ENCODE results near the gene CES3.

The CES3 gene

GRCh38 chr16:66937725-66938337, 23.2 kb upstream of the CES3 start:
- Histone ChIP-seq H2BK120ac (ENCODE audit: low read depth, low read length) (no peak overlapping the region), H3K36me3 (ENCODE audit: control insufficient read depth in 1 of 2, insufficient read depth in 2 of 2, low read depth in 1 of 2, low read length in 2 of 2) (peaks cover 51 to 60% of the 10 kb centered on the region in 2 experiments), H3K4me1 (ENCODE audit: control insufficient read depth, insufficient read depth, low read depth, low read length) (peaks cover 19% of the 10 kb centered on the region), H3K27ac (ENCODE audit: low read length, poor library complexity, severe bottlenecking) (no peak overlapping the region), H3K9me3 (ENCODE audit: control insufficient read depth, low read length) (no peaks in the 10 kb centered on the region), H3K4me2 (ENCODE audit: low read length, poor library complexity, severe bottlenecking) (no peak overlapping the region), H2BK5ac (ENCODE audit: low read depth, low read length, poor library complexity, severe bottlenecking) (no peak overlapping the region), H3K79me1 (replicated peaks; ENCODE audit: low read length, poor library complexity, severe bottlenecking) (peaks cover 42% of the 10 kb centered on the region), H4K8ac (ENCODE audit: low read length) (no peak overlapping the region), H2AFZ (ENCODE audit: low read depth, low read length) (no peak overlapping the region), H3K4ac (ENCODE audit: low read depth in 1 of 2, low read length in 2 of 2) (no peak overlapping the region), H4K91ac (ENCODE audit: low read length) (no peak overlapping the region), H2BK15ac (ENCODE audit: low read depth, poor library complexity, severe bottlenecking) (no peak overlapping the region), H2AK5ac (ENCODE audit: low read length, severe bottlenecking) (no peak overlapping the region), H3K14ac (ENCODE audit: low read length in 2 of 2) (no peak overlapping the region), H3K9ac (ENCODE audit: low read length) (no peak overlapping the region), H2BK12ac (ENCODE audit: low read length in 2 of 2) (no peak overlapping the region), H3K4me3 (ENCODE audit: insufficient read depth in 1 of 2, low read depth in 1 of 2, low read length in 2 of 2) (no peak overlapping the region), H3K18ac (ENCODE audit: low read depth in 1 of 2, low read length in 2 of 2) (no peak overlapping the region), H3K27me3 (ENCODE audit: control insufficient read depth in 1 of 2, insufficient read depth in 1 of 2, low read length in 2 of 2) (no peaks in the 10 kb centered on the region), H3K23ac (ENCODE audit: low read length in 2 of 2) (no peak overlapping the region)
- 91% methylated on average over 10 of the region's 10 CpGs for WGBS
- no peak for DNase-seq

GRCh38 chr16:66939366-66939765, 21.7 kb upstream of the CES3 start:
- H3K9ac ChIP-seq (ENCODE audit: low read length), result no peak overlapping the region
- H4K8ac ChIP-seq (ENCODE audit: low read length), result no peak overlapping the region
- no peak overlapping the region for H2BK12ac ChIP-seq (ENCODE audit: low read length in 2 of 2)
- H3K4ac ChIP-seq (ENCODE audit: low read depth in 1 of 2, low read length in 2 of 2), result no peak overlapping the region
- peaks cover 36% of the 10 kb centered on the region for H3K79me1 ChIP-seq (replicated peaks; ENCODE audit: low read length, poor library complexity, severe bottlenecking)
- H2AFZ ChIP-seq (ENCODE audit: low read depth, low read length), result no peak overlapping the region
- H4K91ac ChIP-seq (ENCODE audit: low read length), result no peak overlapping the region
- H2BK5ac ChIP-seq (ENCODE audit: low read depth, low read length, poor library complexity, severe bottlenecking), result no peak overlapping the region
- H3K27ac ChIP-seq (ENCODE audit: low read length, poor library complexity, severe bottlenecking), result no peak overlapping the region
- H3K27me3 ChIP-seq (ENCODE audit: control insufficient read depth in 1 of 2, insufficient read depth in 1 of 2, low read length in 2 of 2), result no peaks in the 10 kb centered on the region
- H3K4me3 ChIP-seq (ENCODE audit: insufficient read depth in 1 of 2, low read depth in 1 of 2, low read length in 2 of 2), result no peak overlapping the region
- no peak overlapping the region for H3K4me2 ChIP-seq (ENCODE audit: low read length, poor library complexity, severe bottlenecking)
- no peak overlapping the region for H2BK120ac ChIP-seq (ENCODE audit: low read depth, low read length)
- no peak overlapping the region for H2BK15ac ChIP-seq (ENCODE audit: low read depth, poor library complexity, severe bottlenecking)
- H3K23ac ChIP-seq (ENCODE audit: low read length in 2 of 2), result no peak overlapping the region
- H3K4me1 ChIP-seq (ENCODE audit: control insufficient read depth, insufficient read depth, low read depth, low read length), result peaks cover 15% of the 10 kb centered on the region
- H3K9me3 ChIP-seq (ENCODE audit: control insufficient read depth, low read length), result no peaks in the 10 kb centered on the region
- no peak overlapping the region for H3K14ac ChIP-seq (ENCODE audit: low read length in 2 of 2)
- H2AK5ac ChIP-seq (ENCODE audit: low read length, severe bottlenecking), result no peak overlapping the region
- H3K36me3 ChIP-seq (ENCODE audit: control insufficient read depth in 1 of 2, insufficient read depth in 2 of 2, low read depth in 1 of 2, low read length in 2 of 2), result peaks cover 63 to 74% of the 10 kb centered on the region in 2 experiments
- H3K18ac ChIP-seq (ENCODE audit: low read depth in 1 of 2, low read length in 2 of 2), result no peak overlapping the region
- DNase-seq, result no peak

GRCh38 chr16:66940236-66940635, 20.8 kb upstream of the CES3 start:
- Histone ChIP-seq H3K36me3 (ENCODE audit: control insufficient read depth in 1 of 2, insufficient read depth in 2 of 2, low read depth in 1 of 2, low read length in 2 of 2) (peaks cover 63 to 74% of the 10 kb centered on the region in 2 experiments), H3K27ac (ENCODE audit: low read length, poor library complexity, severe bottlenecking) (no peak overlapping the region), H4K8ac (ENCODE audit: low read length) (no peak overlapping the region), H2BK120ac (ENCODE audit: low read depth, low read length) (no peak overlapping the region), H2BK12ac (ENCODE audit: low read length in 2 of 2) (no peak overlapping the region), H3K4me2 (ENCODE audit: low read length, poor library complexity, severe bottlenecking) (no peak overlapping the region), H3K23ac (ENCODE audit: low read length in 2 of 2) (no peak overlapping the region), H3K79me1 (replicated peaks; ENCODE audit: low read length, poor library complexity, severe bottlenecking) (peaks cover 34% of the 10 kb centered on the region), H3K18ac (ENCODE audit: low read depth in 1 of 2, low read length in 2 of 2) (no peak overlapping the region), H3K4ac (ENCODE audit: low read depth in 1 of 2, low read length in 2 of 2) (no peak overlapping the region), H2AFZ (ENCODE audit: low read depth, low read length) (no peak overlapping the region), H3K4me3 (ENCODE audit: insufficient read depth in 1 of 2, low read depth in 1 of 2, low read length in 2 of 2) (no peak overlapping the region), H3K9ac (ENCODE audit: low read length) (no peak overlapping the region), H3K27me3 (ENCODE audit: control insufficient read depth in 1 of 2, insufficient read depth in 1 of 2, low read length in 2 of 2) (no peaks in the 10 kb centered on the region), H2BK5ac (ENCODE audit: low read depth, low read length, poor library complexity, severe bottlenecking) (no peak overlapping the region), H2BK15ac (ENCODE audit: low read depth, poor library complexity, severe bottlenecking) (no peak overlapping the region), H3K14ac (ENCODE audit: low read length in 2 of 2) (no peak overlapping the region), H2AK5ac (ENCODE audit: low read length, severe bottlenecking) (no peak overlapping the region), H4K91ac (ENCODE audit: low read length) (peak overlapping the region; percentile 29), H3K4me1 (ENCODE audit: control insufficient read depth, insufficient read depth, low read depth, low read length) (peaks cover 14% of the 10 kb centered on the region), H3K9me3 (ENCODE audit: control insufficient read depth, low read length) (no peaks in the 10 kb centered on the region)
- WGBS, result 96% methylated on average over 16 of the region's 16 CpGs
- no peak for DNase-seq

GRCh38 chr16:66942981-66943380, 18.1 kb upstream of the CES3 start:
- H3K27ac ChIP-seq (ENCODE audit: low read length, poor library complexity, severe bottlenecking), result no peak overlapping the region
- H3K14ac ChIP-seq (ENCODE audit: low read length in 2 of 2), result no peak overlapping the region
- no peak overlapping the region for H2AFZ ChIP-seq (ENCODE audit: low read depth, low read length)
- H3K9me3 ChIP-seq (ENCODE audit: control insufficient read depth, low read length), result no peaks in the 10 kb centered on the region
- no peak overlapping the region for H2BK12ac ChIP-seq (ENCODE audit: low read length in 2 of 2)
- H2AK5ac ChIP-seq (ENCODE audit: low read length, severe bottlenecking), result no peak overlapping the region
- no peak overlapping the region for H3K4me2 ChIP-seq (ENCODE audit: low read length, poor library complexity, severe bottlenecking)
- no peak overlapping the region for H3K9ac ChIP-seq (ENCODE audit: low read length)
- H3K18ac ChIP-seq (ENCODE audit: low read depth in 1 of 2, low read length in 2 of 2), result no peak overlapping the region
- no peak overlapping the region for H2BK15ac ChIP-seq (ENCODE audit: low read depth, poor library complexity, severe bottlenecking)
- peaks cover 20% of the 10 kb centered on the region for H3K79me1 ChIP-seq (replicated peaks; ENCODE audit: low read length, poor library complexity, severe bottlenecking)
- no peak overlapping the region for H4K8ac ChIP-seq (ENCODE audit: low read length)
- H3K23ac ChIP-seq (ENCODE audit: low read length in 2 of 2), result no peak overlapping the region
- peaks cover 57 to 62% of the 10 kb centered on the region in 2 experiments for H3K36me3 ChIP-seq (ENCODE audit: control insufficient read depth in 1 of 2, insufficient read depth in 2 of 2, low read depth in 1 of 2, low read length in 2 of 2)
- no peaks in the 10 kb centered on the region for H3K4me1 ChIP-seq (ENCODE audit: control insufficient read depth, insufficient read depth, low read depth, low read length)
- H2BK5ac ChIP-seq (ENCODE audit: low read depth, low read length, poor library complexity, severe bottlenecking), result no peak overlapping the region
- no peaks in the 10 kb centered on the region for H3K27me3 ChIP-seq (ENCODE audit: control insufficient read depth in 1 of 2, insufficient read depth in 1 of 2, low read length in 2 of 2)
- no peak overlapping the region for H3K4me3 ChIP-seq (ENCODE audit: insufficient read depth in 1 of 2, low read depth in 1 of 2, low read length in 2 of 2)
- H4K91ac ChIP-seq (ENCODE audit: low read length), result no peak overlapping the region
- DNase-seq, result no peak
- no peak overlapping the region for H2BK120ac ChIP-seq (ENCODE audit: low read depth, low read length)
- 96% methylated on average over 5 of the region's 5 CpGs for WGBS
- H3K4ac ChIP-seq (ENCODE audit: low read depth in 1 of 2, low read length in 2 of 2), result no peak overlapping the region
